ENCODE measurements around the gene EIF2AK3. TPM values are rescaled to one million over a fixed set of nuclear protein-coding genes. Genes with fewer than 3 reads are reported as not detected.

The EIF2AK3 gene
- total and polyA plus RNA-seq, 4 experiments from 2014 or later: 1.3 to 31.0 (median 20.5) TPM

- Mint-ChIP-seq H3K36me3 (peaks cover 0 to 3% of the 10 kb centered on the region in 2 donors), H3K9me3 (peaks cover 0 to 2% (median 0%) of the 10 kb centered on the region in 8 donors), H3K4me1 (no peaks in the 10 kb centered on the region), H3K27me3 (peaks cover 0 to 1% of the 10 kb centered on the region in 2 donors), H3K27ac (no peak overlapping the region), H3K4me3 (no peak overlapping the region)
- intact Hi-C loops (cut with micrococcal nuclease): loop anchor here (5.0 kb wide), 1 partner anchor 39 kb away; the partner anchor contains the start of gene EIF2AK3
- CTCF ChIA-PET (ENCODE audit: partially characterized antibody): interaction anchor here (10.7 kb wide), 1 partner anchor 75 kb away, joined by 137 read pairs; no protein-coding TSS in a partner anchor
- Histone ChIP-seq H3K4me1 (ENCODE audit: insufficient read depth, low read length) (no peaks in the 10 kb centered on the region), H3K4me3 (ENCODE audit: low read length in 2 of 2) (no peak overlapping the region), H3K36me3 (ENCODE audit: insufficient read depth, low read length) (no peaks in the 10 kb centered on the region), H3K27ac (ENCODE audit: low read depth, low read length) (no peak overlapping the region), H3K9me3 (ENCODE audit: control insufficient read depth in 1 of 2, low read length in 2 of 2) (no peaks in the 10 kb centered on the region), H3K27me3 (ENCODE audit: insufficient read depth, low read length) (no peaks in the 10 kb centered on the region)
- POLR2A ChIA-PET (ENCODE audit: partially characterized antibody): no interaction called here
- DNase-seq: no peak
These were observed 39.3 kb upstream of the EIF2AK3 start for GRCh38 chr2:88666576-88666975.

DNA sequence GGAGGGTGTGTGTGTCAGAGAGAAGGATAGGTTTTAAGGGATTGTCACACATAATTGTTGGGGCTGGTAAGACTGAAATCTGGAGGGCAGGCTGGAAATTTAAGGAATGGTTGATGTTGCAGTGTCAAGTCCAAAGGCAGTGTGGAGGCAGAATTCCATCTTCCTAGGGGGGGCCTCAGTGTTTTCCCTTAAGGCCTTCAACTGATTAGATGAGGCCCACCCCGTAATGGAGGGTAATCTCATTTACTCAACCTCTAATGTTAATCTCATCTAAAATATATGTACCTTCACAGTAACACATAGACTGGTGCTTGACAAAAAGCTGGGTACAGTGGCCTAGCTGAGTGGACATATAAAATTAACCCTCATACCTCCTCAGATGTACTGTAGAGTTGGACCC is 33.4 kb upstream of the EIF2AK3 start:
- Mint-ChIP-seq H3K27me3 (peaks cover 0 to 1% of the 10 kb centered on the region in 2 donors), H3K4me3 (no peak overlapping the region), H3K27ac (no peak overlapping the region), H3K4me1 (no peaks in the 10 kb centered on the region), H3K9me3 (peaks cover 0 to 2% (median 0%) of the 10 kb centered on the region in 8 donors), H3K36me3 (peaks cover 0 to 3% of the 10 kb centered on the region in 2 donors)
- CTCF ChIA-PET (ENCODE audit: partially characterized antibody): interaction anchor here (4.8 kb wide), 1 partner anchor 11 kb away, joined by 29 read pairs; no protein-coding TSS in a partner anchor
- intact Hi-C loops (cut with micrococcal nuclease): no loop called here
- Histone ChIP-seq H3K27me3 (ENCODE audit: insufficient read depth, low read length) (no peaks in the 10 kb centered on the region), H3K4me1 (ENCODE audit: insufficient read depth, low read length) (no peaks in the 10 kb centered on the region), H3K4me3 (ENCODE audit: low read length in 2 of 2) (no peak overlapping the region), H3K9me3 (ENCODE audit: control insufficient read depth in 1 of 2, low read length in 2 of 2) (no peaks in the 10 kb centered on the region), H3K27ac (ENCODE audit: low read depth, low read length) (no peak overlapping the region), H3K36me3 (ENCODE audit: insufficient read depth, low read length) (no peaks in the 10 kb centered on the region)
- POLR2A ChIA-PET (ENCODE audit: partially characterized antibody): no interaction called here
- DNase-seq: no peak

DNA sequence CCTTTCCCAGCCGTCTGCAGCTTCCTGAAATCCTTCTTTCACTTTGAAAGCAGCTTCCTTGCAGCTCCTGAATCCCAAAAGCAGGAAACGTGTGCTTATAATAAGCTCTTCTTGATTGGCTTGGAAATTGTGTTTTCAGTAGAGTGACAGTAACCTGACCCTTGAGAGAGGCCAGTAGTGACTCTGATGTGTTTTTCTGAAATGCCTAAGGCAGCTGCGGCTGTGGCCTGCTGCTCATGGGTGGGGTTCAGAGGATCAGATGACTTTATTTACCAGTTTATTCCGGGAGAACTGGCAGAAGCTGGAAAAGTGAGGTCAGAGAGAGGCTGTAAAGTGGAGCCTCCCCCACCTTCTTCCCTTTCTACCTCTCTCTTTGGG is 32.3 kb upstream of the EIF2AK3 start:
- no peaks in the 10 kb centered on the region for H3K4me1 Mint-ChIP-seq
- Histone ChIP-seq H3K36me3 (ENCODE audit: insufficient read depth, low read length) (no peaks in the 10 kb centered on the region), H3K4me1 (ENCODE audit: insufficient read depth, low read length) (no peaks in the 10 kb centered on the region), H3K4me3 (ENCODE audit: low read length in 2 of 2) (no peak overlapping the region), H3K9me3 (ENCODE audit: control insufficient read depth in 1 of 2, low read length in 2 of 2) (no peaks in the 10 kb centered on the region), H3K27ac (ENCODE audit: low read depth, low read length) (no peak overlapping the region), H3K27me3 (ENCODE audit: insufficient read depth, low read length) (no peaks in the 10 kb centered on the region)
- CTCF ChIA-PET (ENCODE audit: partially characterized antibody): interaction anchor here (4.8 kb wide), 1 partner anchor 12 kb away, joined by 29 read pairs; no protein-coding TSS in a partner anchor
- H3K9me3 Mint-ChIP-seq: peaks cover 0 to 2% (median 0%) of the 10 kb centered on the region in 8 donors
- POLR2A ChIA-PET (ENCODE audit: partially characterized antibody): no interaction called here
- no peak overlapping the region for H3K27ac Mint-ChIP-seq
- peaks cover 0 to 3% of the 10 kb centered on the region in 2 donors for H3K36me3 Mint-ChIP-seq
- peaks cover 0 to 1% of the 10 kb centered on the region in 2 donors for H3K27me3 Mint-ChIP-seq
- intact Hi-C loops (cut with micrococcal nuclease): no loop called here
- no peak for DNase-seq
- H3K4me3 Mint-ChIP-seq: no peak overlapping the region

- Mint-ChIP-seq H3K36me3 (peaks cover 0 to 2% of the 10 kb centered on the region in 2 donors), H3K27me3 (peaks cover 0 to 1% of the 10 kb centered on the region in 2 donors), H3K9me3 (peaks cover 0 to 2% (median 0%) of the 10 kb centered on the region in 8 donors), H3K4me3 (no peak overlapping the region), H3K27ac (no peak overlapping the region), H3K4me1 (no peaks in the 10 kb centered on the region)
- Histone ChIP-seq H3K4me3 (ENCODE audit: low read length in 2 of 2) (no peak overlapping the region), H3K9me3 (ENCODE audit: control insufficient read depth in 1 of 2, low read length in 2 of 2) (no peaks in the 10 kb centered on the region), H3K27me3 (ENCODE audit: insufficient read depth, low read length) (no peaks in the 10 kb centered on the region), H3K36me3 (ENCODE audit: insufficient read depth, low read length) (no peaks in the 10 kb centered on the region), H3K4me1 (ENCODE audit: insufficient read depth, low read length) (no peaks in the 10 kb centered on the region), H3K27ac (ENCODE audit: low read depth, low read length) (no peak overlapping the region)
- ChIA-PET CTCF (ENCODE audit: partially characterized antibody) (interaction anchor here (1.2 to 4.8 kb wide), 2 partner anchors 9 to 12 kb away, joined by 5 to 29 read pairs; no protein-coding TSS in a partner anchor), POLR2A (ENCODE audit: partially characterized antibody) (no interaction called here)
- intact Hi-C loops (cut with micrococcal nuclease): no loop called here
- no peak for DNase-seq
These were observed 31.7 kb upstream of the EIF2AK3 start for GRCh38 chr2:88658881-88659537.

DNA sequence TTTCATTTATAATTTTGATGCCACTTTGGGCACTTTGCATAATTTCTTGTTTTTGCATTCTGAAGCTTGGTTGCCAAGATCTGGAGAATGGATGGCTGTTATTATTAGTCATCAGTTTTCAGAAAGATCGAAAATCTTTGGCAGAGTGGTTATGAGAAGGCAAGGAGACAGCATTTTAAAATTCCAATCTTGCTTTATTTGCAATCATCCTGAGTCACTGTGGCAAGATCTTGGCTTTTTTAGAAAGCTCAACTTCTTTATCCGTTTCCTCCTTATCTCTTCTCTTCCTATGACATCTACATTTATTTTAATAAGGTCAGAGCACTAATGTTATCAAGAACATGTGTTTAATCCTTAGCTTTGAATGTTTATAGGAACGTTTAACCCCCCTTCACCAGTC is 31.1 kb upstream of the EIF2AK3 start:
- Mint-ChIP-seq H3K4me1 (no peaks in the 10 kb centered on the region), H3K4me3 (no peak overlapping the region), H3K27me3 (no peaks in the 10 kb centered on the region), H3K36me3 (no peaks in the 10 kb centered on the region), H3K27ac (no peak overlapping the region), H3K9me3 (no peaks in the 10 kb centered on the region)
- no peak overlapping the region for H3K27ac ChIP-seq (ENCODE audit: low read depth, low read length)
- no peak for DNase-seq
- H3K4me3 ChIP-seq (ENCODE audit: low read length in 2 of 2): no peak overlapping the region
- H3K36me3 ChIP-seq (ENCODE audit: insufficient read depth, low read length): no peaks in the 10 kb centered on the region
- H3K4me1 ChIP-seq (ENCODE audit: insufficient read depth, low read length): no peaks in the 10 kb centered on the region
- H3K27me3 ChIP-seq (ENCODE audit: insufficient read depth, low read length): no peaks in the 10 kb centered on the region
- intact Hi-C loops (cut with micrococcal nuclease): no loop called here
- no peaks in the 10 kb centered on the region for H3K9me3 ChIP-seq (ENCODE audit: control insufficient read depth in 1 of 2, low read length in 2 of 2)
- ChIA-PET CTCF (ENCODE audit: partially characterized antibody) (interaction anchor here (1.2 to 4.8 kb wide), 2 partner anchors 9 to 13 kb away, joined by 5 to 29 read pairs; no protein-coding TSS in a partner anchor), POLR2A (ENCODE audit: partially characterized antibody) (no interaction called here)

GRCh38 chr2:88657131-88657530 is 29.9 kb upstream of the EIF2AK3 start:
- no peak for DNase-seq
- CTCF ChIA-PET (ENCODE audit: partially characterized antibody): interaction anchor here (1.2 to 4.8 kb wide), 2 partner anchors 11 to 14 kb away, joined by 3 to 29 read pairs; no protein-coding TSS in a partner anchor
- Mint-ChIP-seq H3K27ac (no peak overlapping the region), H3K4me1 (no peaks in the 10 kb centered on the region), H3K36me3 (no peaks in the 10 kb centered on the region), H3K27me3 (no peaks in the 10 kb centered on the region), H3K4me3 (no peak overlapping the region), H3K9me3 (no peaks in the 10 kb centered on the region)
- POLR2A ChIA-PET (ENCODE audit: partially characterized antibody): interaction anchor here (0.9 kb wide), 1 partner anchor 34 kb away, joined by 3 read pairs; the partner anchor contains the start of gene RPIA
- H3K4me3 ChIP-seq (ENCODE audit: low read length in 2 of 2): no peak overlapping the region
- no peaks in the 10 kb centered on the region for H3K27me3 ChIP-seq (ENCODE audit: insufficient read depth, low read length)
- no peaks in the 10 kb centered on the region for H3K36me3 ChIP-seq (ENCODE audit: insufficient read depth, low read length)
- H3K27ac ChIP-seq (ENCODE audit: low read depth, low read length): no peak overlapping the region
- no peaks in the 10 kb centered on the region for H3K4me1 ChIP-seq (ENCODE audit: insufficient read depth, low read length)
- intact Hi-C loops (cut with micrococcal nuclease): no loop called here
- no peaks in the 10 kb centered on the region for H3K9me3 ChIP-seq (ENCODE audit: control insufficient read depth in 1 of 2, low read length in 2 of 2)

- H3K4me1 Mint-ChIP-seq: peaks cover 0 to 1% (median under 1%) of the 10 kb centered on the region in 4 donors
- intact Hi-C loops (cut with micrococcal nuclease): no loop called here
- ChIA-PET POLR2A (ENCODE audit: partially characterized antibody) (no interaction called here), CTCF (ENCODE audit: partially characterized antibody) (interaction anchor here (1.2 to 4.8 kb wide), 2 partner anchors 11 to 15 kb away, joined by 3 to 29 read pairs; no protein-coding TSS in a partner anchor)
- no peaks in the 10 kb centered on the region for H3K36me3 ChIP-seq (ENCODE audit: insufficient read depth, low read length)
- H3K4me3 Mint-ChIP-seq: no peak overlapping the region
- H3K27ac Mint-ChIP-seq: no peak overlapping the region
- no peaks in the 10 kb centered on the region for H3K36me3 Mint-ChIP-seq
- H3K27me3 ChIP-seq (ENCODE audit: insufficient read depth, low read length): no peaks in the 10 kb centered on the region
- H3K4me1 ChIP-seq (ENCODE audit: insufficient read depth, low read length): no peaks in the 10 kb centered on the region
- H3K27me3 Mint-ChIP-seq: no peaks in the 10 kb centered on the region
- no peaks in the 10 kb centered on the region for H3K9me3 Mint-ChIP-seq
- no peaks in the 10 kb centered on the region for H3K9me3 ChIP-seq (ENCODE audit: control insufficient read depth in 1 of 2, low read length in 2 of 2)
- no peak overlapping the region for H3K27ac ChIP-seq (ENCODE audit: low read depth, low read length)
- no peak overlapping the region for H3K4me3 ChIP-seq (ENCODE audit: low read length in 2 of 2)
- DNase-seq: no peak
These were observed 29.4 kb upstream of the EIF2AK3 start for GRCh38 chr2:88656690-88657089.
